EH (cell line): Measurements from ENCODE around the gene SLC12A3.
A peak's percentile ranks its signal among the peaks of the same experiment; 100 is the strongest.

Experiments
- DNase-seq: peaks from one replicate; pipeline ENCODE4 v3.0.0-alpha.2; 2015; ENCODE audit warnings: low read depth

The SLC12A3 gene

GRCh38 chr16:56943761-56944375 lies 78.9 kb downstream of the SLC12A3 start:
- DNase-seq, result no peak

GRCh38 chr16:56944954-56945839 lies 80.2 kb downstream of the SLC12A3 start:
- DNase-seq, result peak; percentile 53

GRCh38 chr16:56945847-56946527 lies 81.0 kb downstream of the SLC12A3 start:
- peak; percentile 48 for DNase-seq

- peak; percentile 44 for DNase-seq
These were observed 82.0 kb downstream of the SLC12A3 start for GRCh38 chr16:56946767-56947603.

GRCh38 chr16:56947604-56947995 lies 82.6 kb downstream of the SLC12A3 start:
- peak; percentile 34 for DNase-seq

- no peak for DNase-seq
These were observed 83.2 kb downstream of the SLC12A3 start for GRCh38 chr16:56948234-56948633.

- DNase-seq, result no peak
These were observed 85.0 kb downstream of the SLC12A3 start for GRCh38 chr16:56950051-56950450.

- DNase-seq, result no peak
These were observed 85.4 kb downstream of the SLC12A3 start for GRCh38 chr16:56950455-56950854.

GRCh38 chr16:56950881-56951771 lies 86.1 kb downstream of the SLC12A3 start:
- DNase-seq, result peak; percentile 64

- no peak for DNase-seq
These were observed 88.0 kb downstream of the SLC12A3 start for GRCh38 chr16:56953006-56953405.

GRCh38 chr16:56956076-56956475 lies 91.1 kb downstream of the SLC12A3 start:
- DNase-seq, result no peak

GRCh38 chr16:56956756-56957155 lies 91.7 kb downstream of the SLC12A3 start:
- no peak for DNase-seq

- no peak for DNase-seq
These were observed 95.8 kb downstream of the SLC12A3 start for GRCh38 chr16:56960681-56961281.

GRCh38 chr16:56961386-56961785 lies 96.4 kb downstream of the SLC12A3 start:
- no peak for DNase-seq

GRCh38 chr16:56961851-56962281 lies 96.9 kb downstream of the SLC12A3 start, which contains the start of gene CETP:
TSS of gene CETP (plus strand) at chr16:56961950. CDS start at chr16:56961980, 30 bp downstream.
- DNase-seq, result no peak

- DNase-seq, result peak; percentile 92
These were observed 99.5 kb downstream of the SLC12A3 start for GRCh38 chr16:56964243-56965148.
